Uterine smooth muscle cell (primary cell): ENCODE results near the gene TRIOBP. TPM values are rescaled to one million over a fixed set of nuclear protein-coding genes. Genes with fewer than 3 reads are reported as not detected.

Source experiments
- total RNA-seq: library from RNA; depleted of rRNA; stranded (reverse); fragments of >200 nt; gene quantifications from 2 replicates; pipeline ENCODE4 v1.2.3, GENCODE V29; 2014

TRIOBP gene, protein sequence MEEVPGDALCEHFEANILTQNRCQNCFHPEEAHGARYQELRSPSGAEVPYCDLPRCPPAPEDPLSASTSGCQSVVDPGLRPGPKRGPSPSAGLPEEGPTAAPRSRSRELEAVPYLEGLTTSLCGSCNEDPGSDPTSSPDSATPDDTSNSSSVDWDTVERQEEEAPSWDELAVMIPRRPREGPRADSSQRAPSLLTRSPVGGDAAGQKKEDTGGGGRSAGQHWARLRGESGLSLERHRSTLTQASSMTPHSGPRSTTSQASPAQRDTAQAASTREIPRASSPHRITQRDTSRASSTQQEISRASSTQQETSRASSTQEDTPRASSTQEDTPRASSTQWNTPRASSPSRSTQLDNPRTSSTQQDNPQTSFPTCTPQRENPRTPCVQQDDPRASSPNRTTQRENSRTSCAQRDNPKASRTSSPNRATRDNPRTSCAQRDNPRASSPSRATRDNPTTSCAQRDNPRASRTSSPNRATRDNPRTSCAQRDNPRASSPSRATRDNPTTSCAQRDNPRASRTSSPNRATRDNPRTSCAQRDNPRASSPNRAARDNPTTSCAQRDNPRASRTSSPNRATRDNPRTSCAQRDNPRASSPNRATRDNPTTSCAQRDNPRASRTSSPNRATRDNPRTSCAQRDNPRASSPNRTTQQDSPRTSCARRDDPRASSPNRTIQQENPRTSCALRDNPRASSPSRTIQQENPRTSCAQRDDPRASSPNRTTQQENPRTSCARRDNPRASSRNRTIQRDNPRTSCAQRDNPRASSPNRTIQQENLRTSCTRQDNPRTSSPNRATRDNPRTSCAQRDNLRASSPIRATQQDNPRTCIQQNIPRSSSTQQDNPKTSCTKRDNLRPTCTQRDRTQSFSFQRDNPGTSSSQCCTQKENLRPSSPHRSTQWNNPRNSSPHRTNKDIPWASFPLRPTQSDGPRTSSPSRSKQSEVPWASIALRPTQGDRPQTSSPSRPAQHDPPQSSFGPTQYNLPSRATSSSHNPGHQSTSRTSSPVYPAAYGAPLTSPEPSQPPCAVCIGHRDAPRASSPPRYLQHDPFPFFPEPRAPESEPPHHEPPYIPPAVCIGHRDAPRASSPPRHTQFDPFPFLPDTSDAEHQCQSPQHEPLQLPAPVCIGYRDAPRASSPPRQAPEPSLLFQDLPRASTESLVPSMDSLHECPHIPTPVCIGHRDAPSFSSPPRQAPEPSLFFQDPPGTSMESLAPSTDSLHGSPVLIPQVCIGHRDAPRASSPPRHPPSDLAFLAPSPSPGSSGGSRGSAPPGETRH (N-terminal part only)
- total RNA-seq: 192 and 230 TPM in 2 replicates

DNA sequence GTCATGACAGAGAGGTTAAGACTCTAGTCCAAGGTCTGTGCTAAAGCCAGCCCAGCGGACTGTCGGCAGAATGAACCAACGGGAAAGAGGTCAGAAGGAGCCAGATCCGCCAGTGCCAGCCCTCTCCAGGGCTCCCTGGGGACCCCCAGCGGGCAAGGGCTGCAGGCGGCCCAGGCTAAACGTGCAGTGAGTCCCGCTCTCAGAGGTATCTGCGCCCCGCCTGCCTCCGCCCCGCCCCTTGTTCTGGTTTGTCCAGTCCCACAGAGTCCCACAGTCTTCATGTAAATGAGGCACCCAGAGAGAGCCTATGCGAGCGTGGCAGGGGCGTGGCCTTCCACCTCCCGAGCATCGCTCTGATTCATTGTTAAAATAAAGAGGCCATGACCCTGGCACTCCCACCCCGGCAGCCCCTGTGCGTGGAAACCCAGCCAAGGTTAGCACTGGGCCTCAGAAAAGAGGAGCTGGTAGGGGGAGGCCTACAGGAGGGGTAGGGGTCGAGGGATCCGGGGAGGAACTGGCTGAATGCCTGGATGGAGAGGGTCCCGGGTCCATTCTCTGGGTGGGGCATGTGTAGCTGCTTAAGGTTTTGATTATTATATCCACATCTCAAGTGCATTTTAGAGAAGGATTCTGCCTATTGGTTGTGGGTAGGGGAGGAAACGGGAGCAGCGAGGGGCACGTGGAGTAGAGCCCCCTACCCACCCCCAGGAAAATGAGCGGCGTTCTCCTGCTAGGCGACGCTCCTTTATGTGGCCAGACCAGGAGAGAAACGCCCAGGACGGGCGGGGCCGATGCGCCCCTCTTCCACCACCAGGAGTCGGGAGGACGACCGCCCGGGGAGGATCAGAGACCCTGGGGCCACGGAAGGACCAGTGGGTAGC, at the start of gene TRIOBP:
Gene TRIOBP, plus strand, starts transcription at position 392 of the 881 bp plus-strand sequence. CDS start 4,318 bp downstream, outside the sequence.

DNA sequence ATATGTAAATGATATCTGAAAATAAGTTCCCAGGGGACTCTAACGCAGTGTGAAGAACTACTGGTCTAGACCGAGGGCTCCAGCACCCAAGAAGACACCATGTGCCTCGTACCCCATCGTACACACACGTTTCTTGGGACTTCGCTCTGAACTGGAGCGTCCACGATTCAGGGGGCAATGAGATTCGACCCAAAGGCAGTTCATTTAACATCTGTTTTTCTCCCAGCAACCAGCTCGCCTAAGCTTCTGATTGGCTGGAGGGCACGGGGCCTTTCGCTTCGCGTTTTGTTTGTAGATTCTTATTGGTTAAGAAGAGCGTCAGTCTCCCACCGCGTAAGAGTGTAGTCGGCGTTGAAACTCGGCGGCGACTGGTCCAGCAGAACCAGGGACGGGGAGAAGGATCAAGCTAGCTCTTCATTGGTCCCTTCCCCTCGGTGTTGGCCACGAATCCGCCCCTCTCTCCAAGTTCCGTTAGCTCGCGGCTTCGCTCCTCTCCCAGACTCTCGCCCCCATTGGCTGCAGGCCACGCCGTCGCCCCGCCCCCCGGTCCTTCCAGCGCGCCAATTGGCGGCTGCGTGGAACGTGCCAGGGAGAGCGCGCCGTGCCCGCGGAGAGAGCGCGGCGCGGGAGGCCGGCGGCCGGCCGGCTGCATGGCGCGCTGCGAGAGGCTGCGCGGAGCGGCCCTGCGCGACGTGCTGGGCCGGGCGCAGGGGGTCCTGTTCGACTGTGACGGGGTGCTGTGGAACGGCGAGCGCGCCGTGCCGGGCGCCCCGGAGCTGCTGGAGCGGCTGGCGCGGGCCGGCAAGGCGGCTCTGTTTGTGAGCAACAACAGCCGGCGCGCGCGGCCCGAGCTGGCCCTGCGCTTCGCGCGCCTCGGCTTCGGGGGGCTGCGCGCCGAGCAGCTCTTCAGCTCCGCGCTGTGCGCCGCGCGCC, 38.4 kb upstream of the TRIOBP start, which contains the start of gene PDXP:
Gene PDXP, plus strand, starts transcription at position 591 of the 933 bp plus-strand sequence. Its CDS starts 60 bp downstream, at position 651.

DNA sequence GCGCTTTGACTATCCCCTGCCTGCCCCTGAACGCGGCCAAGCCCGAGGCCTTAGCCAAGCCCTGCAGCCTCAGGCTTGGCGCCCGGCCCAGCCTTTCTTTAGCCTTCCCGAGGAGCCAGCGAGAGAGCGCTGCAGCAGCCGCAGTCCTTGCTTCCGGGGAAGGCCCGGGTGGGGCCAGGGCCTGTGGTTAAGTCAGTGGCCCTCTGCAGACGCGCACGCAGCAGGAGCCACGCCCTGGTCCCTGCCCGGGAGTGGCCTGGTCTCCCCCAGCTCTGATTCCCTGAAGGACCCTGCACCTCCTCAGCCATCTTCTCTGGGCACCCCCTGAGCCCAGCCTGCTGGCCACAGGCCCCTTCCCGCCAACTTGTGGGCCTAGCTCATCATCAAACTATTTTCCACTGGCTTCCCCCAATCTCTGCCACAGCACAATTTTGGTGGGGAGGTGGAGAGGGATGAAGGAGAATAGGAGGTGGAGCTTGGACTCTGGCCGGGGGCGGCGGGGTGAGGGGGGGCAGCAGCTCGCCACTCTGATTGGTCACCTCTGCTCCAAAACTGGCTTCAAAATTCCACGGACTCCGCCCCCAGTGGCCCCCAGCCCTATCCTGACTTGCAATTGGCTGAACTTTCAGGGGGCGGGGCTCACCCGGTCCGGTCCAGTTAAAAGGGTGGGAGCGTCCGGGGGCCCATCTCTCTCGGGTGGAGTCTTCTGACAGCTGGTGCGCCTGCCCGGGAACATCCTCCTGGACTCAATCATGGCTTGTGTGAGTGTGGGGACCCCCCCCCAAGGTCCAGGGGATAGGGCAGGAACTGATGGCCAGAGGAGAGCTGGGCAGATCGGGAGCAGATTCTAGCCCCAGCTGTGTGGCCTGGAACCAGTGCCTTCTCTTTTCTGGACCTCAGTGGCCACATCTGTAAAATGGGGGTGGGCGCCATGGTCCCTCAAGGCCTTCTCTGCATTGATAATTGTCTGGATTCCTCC, 21.6 kb upstream of the TRIOBP start, which contains the start of gene LGALS1:
Gene LGALS1, plus strand, starts transcription at position 686 of the 979 bp plus-strand sequence. Its CDS starts 67 bp downstream, at position 753.

GRCh38 chr22:37686002-37686982, 10.6 kb upstream of the TRIOBP start, which contains the start of gene NOL12:
NOL12 (plus strand) TSS chr22:37686343; CDS start chr22:37686393, 50 bp downstream.

GRCh38 chr22:37807410-37808293, 110.8 kb downstream of the TRIOBP start, which contains the start of gene GCAT:
GCAT (plus strand) TSS chr22:37807934; CDS start chr22:37807968, 34 bp downstream.

DNA sequence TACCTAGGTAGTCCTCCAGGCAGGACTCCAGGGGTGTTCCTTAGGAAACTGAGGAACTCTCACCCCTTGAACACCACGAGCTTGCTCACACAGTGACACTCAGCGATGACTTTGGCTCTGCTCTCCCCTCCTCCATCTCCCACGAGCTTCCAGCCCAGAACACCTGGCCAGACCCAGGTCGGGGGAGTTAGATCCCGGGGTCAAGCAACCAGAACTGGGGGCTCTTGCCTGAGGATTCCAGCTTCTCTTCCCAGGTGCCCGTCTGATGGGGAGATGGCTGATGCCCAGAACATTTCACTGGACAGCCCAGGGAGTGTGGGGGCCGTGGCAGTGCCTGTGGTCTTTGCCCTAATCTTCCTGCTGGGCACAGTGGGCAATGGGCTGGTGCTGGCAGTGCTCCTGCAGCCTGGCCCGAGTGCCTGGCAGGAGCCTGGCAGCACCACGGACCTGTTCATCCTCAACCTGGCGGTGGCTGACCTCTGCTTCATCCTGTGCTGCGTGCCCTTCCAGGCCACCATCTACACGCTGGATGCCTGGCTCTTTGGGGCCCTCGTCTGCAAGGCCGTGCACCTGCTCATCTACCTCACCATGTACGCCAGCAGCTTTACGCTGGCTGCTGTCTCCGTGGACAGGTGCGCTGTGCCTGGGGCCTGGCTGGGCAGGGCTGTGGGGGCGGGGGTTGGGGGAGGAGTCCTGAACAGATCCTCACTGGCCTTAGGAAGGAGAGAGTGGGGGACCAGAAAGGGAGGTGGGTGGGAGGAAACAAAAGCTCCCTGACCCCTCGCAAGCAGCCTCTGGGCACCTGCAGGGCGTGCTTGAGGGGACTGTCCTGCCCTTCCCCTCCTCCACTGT, 126.5 kb downstream of the TRIOBP start, which contains the start of gene GALR3:
Gene GALR3, plus strand, starts transcription at position 249 of the 852 bp plus-strand sequence. Its CDS starts 25 bp downstream, at position 274.

Other genes with a start within 250 kb of the TRIOBP start
- under 0.01 and 0.25 TPM in 2 replicates for gene MFNG, start 210.7 kb upstream of the TRIOBP start, total RNA-seq
- 1.2 and 2.1 TPM in 2 replicates for gene CARD10, start 177.6 kb upstream of the TRIOBP start, total RNA-seq
- gene CDC42EP1, start 136.6 kb upstream of the TRIOBP start, total RNA-seq: 11.5 and 15.1 TPM in 2 replicates
- not detected in 2 replicates for gene LGALS2, start 117.0 kb upstream of the TRIOBP start, total RNA-seq
- gene GGA1, start 88.2 kb upstream of the TRIOBP start, total RNA-seq: 37.8 and 39.0 TPM in 2 replicates
- 9.6 and 11.7 TPM in 2 replicates for gene SH3BP1, start 57.4 kb upstream of the TRIOBP start, total RNA-seq
- gene PDXP, start 38.3 kb upstream of the TRIOBP start, total RNA-seq: 6.4 and 13.8 TPM in 2 replicates
- 8,521 and 11,768 TPM in 2 replicates for gene LGALS1, start 21.4 kb upstream of the TRIOBP start, total RNA-seq
- gene NOL12, start 10.7 kb upstream of the TRIOBP start, total RNA-seq: 31.1 and 42.5 TPM in 2 replicates
- 28.2 and 30.2 TPM in 2 replicates for gene GCAT, start 110.9 kb downstream of the TRIOBP start, total RNA-seq
- gene GALR3, start 126.3 kb downstream of the TRIOBP start, total RNA-seq: not detected in 2 replicates
- gene ANKRD54, start 147.3 kb downstream of the TRIOBP start, total RNA-seq: 28.9 and 41.1 TPM in 2 replicates
- 290 and 298 TPM in 2 replicates for gene EIF3L, start 152.4 kb downstream of the TRIOBP start, total RNA-seq
- 37.2 and 38.0 TPM in 2 replicates for gene MICALL1, start 209.2 kb downstream of the TRIOBP start, total RNA-seq